ENCODE results near the gene GIT2.

GRCh38 chr12:110012659-110013058 is 16.5 kb upstream of the GIT2 start:
- TF ChIP-seq RELA (CRISPR knock-in tag; IDR thresholded peaks at IDR 0.05): no peak
- no peak for TF ChIP-seq ZFP62 (CRISPR knock-in tag; IDR thresholded peaks at IDR 0.05)
- TF ChIP-seq SMC3 (IDR thresholded peaks at IDR 0.05; ENCODE audit: low read length): no peak

Measured in HepG2 (cell line).